ENCODE measurements around the gene SLC26A4. TPM values are rescaled to one million over a fixed set of nuclear protein-coding genes. Genes with fewer than 3 reads are reported as not detected.

Gene SLC26A4
- total and polyA plus RNA-seq, 9 of the 15 experiments (the other 6 are each of a cell fraction or from before 2014, with no cell fraction given): 0.09 to 1.2 (median 0.33) TPM

DNA sequence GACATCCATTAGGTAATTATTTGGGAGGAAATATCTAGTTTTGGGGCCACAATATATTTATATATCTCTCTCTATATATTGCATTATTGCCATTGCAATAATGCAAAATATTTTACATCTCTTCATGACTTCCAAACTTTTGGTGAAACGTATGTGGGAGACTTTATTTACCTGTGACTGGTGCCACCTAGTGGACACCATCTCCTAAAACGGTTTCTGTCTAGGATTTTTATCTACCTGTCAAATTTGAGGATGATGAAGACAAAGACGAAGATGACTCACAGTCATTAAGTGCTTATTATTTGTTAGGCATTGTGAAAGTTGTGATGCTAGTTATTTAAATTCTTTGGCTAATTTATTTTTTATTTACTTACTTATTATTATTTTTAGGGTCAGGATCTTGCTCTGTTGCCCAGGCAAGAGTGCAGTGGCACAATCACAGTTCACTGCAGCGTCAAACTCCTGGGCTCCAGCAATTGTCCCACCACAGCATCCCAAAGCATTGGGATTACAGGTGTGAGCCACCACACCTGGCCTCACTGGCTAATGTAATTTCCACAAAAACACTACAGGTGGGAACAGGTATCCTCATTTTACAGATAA lies 64.6 kb downstream of the SLC26A4 start (continued):
- TF ChIP-seq, protein P1, sequence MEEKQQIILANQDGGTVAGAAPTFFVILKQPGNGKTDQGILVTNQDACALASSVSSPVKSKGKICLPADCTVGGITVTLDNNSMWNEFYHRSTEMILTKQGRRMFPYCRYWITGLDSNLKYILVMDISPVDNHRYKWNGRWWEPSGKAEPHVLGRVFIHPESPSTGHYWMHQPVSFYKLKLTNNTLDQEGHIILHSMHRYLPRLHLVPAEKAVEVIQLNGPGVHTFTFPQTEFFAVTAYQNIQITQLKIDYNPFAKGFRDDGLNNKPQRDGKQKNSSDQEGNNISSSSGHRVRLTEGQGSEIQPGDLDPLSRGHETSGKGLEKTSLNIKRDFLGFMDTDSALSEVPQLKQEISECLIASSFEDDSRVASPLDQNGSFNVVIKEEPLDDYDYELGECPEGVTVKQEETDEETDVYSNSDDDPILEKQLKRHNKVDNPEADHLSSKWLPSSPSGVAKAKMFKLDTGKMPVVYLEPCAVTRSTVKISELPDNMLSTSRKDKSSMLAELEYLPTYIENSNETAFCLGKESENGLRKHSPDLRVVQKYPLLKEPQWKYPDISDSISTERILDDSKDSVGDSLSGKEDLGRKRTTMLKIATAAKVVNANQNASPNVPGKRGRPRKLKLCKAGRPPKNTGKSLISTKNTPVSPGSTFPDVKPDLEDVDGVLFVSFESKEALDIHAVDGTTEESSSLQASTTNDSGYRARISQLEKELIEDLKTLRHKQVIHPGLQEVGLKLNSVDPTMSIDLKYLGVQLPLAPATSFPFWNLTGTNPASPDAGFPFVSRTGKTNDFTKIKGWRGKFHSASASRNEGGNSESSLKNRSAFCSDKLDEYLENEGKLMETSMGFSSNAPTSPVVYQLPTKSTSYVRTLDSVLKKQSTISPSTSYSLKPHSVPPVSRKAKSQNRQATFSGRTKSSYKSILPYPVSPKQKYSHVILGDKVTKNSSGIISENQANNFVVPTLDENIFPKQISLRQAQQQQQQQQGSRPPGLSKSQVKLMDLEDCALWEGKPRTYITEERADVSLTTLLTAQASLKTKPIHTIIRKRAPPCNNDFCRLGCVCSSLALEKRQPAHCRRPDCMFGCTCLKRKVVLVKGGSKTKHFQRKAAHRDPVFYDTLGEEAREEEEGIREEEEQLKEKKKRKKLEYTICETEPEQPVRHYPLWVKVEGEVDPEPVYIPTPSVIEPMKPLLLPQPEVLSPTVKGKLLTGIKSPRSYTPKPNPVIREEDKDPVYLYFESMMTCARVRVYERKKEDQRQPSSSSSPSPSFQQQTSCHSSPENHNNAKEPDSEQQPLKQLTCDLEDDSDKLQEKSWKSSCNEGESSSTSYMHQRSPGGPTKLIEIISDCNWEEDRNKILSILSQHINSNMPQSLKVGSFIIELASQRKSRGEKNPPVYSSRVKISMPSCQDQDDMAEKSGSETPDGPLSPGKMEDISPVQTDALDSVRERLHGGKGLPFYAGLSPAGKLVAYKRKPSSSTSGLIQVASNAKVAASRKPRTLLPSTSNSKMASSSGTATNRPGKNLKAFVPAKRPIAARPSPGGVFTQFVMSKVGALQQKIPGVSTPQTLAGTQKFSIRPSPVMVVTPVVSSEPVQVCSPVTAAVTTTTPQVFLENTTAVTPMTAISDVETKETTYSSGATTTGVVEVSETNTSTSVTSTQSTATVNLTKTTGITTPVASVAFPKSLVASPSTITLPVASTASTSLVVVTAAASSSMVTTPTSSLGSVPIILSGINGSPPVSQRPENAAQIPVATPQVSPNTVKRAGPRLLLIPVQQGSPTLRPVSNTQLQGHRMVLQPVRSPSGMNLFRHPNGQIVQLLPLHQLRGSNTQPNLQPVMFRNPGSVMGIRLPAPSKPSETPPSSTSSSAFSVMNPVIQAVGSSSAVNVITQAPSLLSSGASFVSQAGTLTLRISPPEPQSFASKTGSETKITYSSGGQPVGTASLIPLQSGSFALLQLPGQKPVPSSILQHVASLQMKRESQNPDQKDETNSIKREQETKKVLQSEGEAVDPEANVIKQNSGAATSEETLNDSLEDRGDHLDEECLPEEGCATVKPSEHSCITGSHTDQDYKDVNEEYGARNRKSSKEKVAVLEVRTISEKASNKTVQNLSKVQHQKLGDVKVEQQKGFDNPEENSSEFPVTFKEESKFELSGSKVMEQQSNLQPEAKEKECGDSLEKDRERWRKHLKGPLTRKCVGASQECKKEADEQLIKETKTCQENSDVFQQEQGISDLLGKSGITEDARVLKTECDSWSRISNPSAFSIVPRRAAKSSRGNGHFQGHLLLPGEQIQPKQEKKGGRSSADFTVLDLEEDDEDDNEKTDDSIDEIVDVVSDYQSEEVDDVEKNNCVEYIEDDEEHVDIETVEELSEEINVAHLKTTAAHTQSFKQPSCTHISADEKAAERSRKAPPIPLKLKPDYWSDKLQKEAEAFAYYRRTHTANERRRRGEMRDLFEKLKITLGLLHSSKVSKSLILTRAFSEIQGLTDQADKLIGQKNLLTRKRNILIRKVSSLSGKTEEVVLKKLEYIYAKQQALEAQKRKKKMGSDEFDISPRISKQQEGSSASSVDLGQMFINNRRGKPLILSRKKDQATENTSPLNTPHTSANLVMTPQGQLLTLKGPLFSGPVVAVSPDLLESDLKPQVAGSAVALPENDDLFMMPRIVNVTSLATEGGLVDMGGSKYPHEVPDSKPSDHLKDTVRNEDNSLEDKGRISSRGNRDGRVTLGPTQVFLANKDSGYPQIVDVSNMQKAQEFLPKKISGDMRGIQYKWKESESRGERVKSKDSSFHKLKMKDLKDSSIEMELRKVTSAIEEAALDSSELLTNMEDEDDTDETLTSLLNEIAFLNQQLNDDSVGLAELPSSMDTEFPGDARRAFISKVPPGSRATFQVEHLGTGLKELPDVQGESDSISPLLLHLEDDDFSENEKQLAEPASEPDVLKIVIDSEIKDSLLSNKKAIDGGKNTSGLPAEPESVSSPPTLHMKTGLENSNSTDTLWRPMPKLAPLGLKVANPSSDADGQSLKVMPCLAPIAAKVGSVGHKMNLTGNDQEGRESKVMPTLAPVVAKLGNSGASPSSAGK (IDR thresholded peaks at IDR 0.05): peak; percentile 24; the same call in 1 of the 2 replicates
- TF ChIP-seq ZNF24 (IDR thresholded peaks at IDR 0.05): 0 out of 2 replicates have a peak, but pooled peaks have one; percentile 34
- no peak for TF ChIP-seq HNRNPL (IDR thresholded peaks at IDR 0.05; ENCODE audit: low read depth, low read length)
- TF ChIP-seq, protein P2, sequence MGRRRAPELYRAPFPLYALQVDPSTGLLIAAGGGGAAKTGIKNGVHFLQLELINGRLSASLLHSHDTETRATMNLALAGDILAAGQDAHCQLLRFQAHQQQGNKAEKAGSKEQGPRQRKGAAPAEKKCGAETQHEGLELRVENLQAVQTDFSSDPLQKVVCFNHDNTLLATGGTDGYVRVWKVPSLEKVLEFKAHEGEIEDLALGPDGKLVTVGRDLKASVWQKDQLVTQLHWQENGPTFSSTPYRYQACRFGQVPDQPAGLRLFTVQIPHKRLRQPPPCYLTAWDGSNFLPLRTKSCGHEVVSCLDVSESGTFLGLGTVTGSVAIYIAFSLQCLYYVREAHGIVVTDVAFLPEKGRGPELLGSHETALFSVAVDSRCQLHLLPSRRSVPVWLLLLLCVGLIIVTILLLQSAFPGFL (CRISPR knock-in tag; IDR thresholded peaks at IDR 0.05): no peak
- 0 out of 2 replicates have a peak, but pooled peaks have one; percentile 19 for TF ChIP-seq ARID1B (IDR thresholded peaks at IDR 0.05)
- no peak for TF ChIP-seq CHD4 (IDR thresholded peaks at IDR 0.05; ENCODE audit: insufficient read depth, insufficient replicate concordance, low read depth, low read length, poor library complexity, severe bottlenecking)
- no peak for TF ChIP-seq ZNF780A (CRISPR knock-in tag; IDR thresholded peaks at IDR 0.05)
- TF ChIP-seq, protein P3, sequence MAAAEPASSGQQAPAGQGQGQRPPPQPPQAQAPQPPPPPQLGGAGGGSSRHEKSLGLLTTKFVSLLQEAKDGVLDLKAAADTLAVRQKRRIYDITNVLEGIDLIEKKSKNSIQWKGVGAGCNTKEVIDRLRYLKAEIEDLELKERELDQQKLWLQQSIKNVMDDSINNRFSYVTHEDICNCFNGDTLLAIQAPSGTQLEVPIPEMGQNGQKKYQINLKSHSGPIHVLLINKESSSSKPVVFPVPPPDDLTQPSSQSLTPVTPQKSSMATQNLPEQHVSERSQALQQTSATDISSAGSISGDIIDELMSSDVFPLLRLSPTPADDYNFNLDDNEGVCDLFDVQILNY (CRISPR knock-in tag; IDR thresholded peaks at IDR 0.05): no peak
- TF ChIP-seq HLTF (IDR thresholded peaks at IDR 0.05): no peak
- TF ChIP-seq FUS (optimal IDR thresholded peaks at IDR 0.05; ENCODE audit: low read depth, low read length): no peak
- no peak for TF ChIP-seq XRCC4 (IDR thresholded peaks at IDR 0.05; ENCODE audit: extremely low read depth, insufficient read depth, insufficient read length)
- TF ChIP-seq LCOR (CRISPR knock-in tag; IDR thresholded peaks at IDR 0.05): peak; percentile 88
- TF ChIP-seq ZNF561 (CRISPR knock-in tag; conservative IDR thresholded peaks at IDR 0.05): no peak
- TF ChIP-seq TBL1XR1 (IDR thresholded peaks at IDR 0.05; ENCODE audit: low read length in 2 of 2): no peak
- TF ChIP-seq, protein P4, sequence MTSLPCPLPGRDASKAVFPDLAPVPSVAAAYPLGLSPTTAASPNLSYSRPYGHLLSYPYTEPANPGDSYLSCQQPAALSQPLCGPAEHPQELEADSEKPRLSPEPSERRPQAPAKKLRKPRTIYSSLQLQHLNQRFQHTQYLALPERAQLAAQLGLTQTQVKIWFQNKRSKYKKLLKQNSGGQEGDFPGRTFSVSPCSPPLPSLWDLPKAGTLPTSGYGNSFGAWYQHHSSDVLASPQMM (CRISPR knock-in tag; IDR thresholded peaks at IDR 0.05): no peak
